ENCODE data around the gene TRPC4.

GRCh38 chr13:37709318-37709717 is 160.3 kb downstream of the TRPC4 start:
- TF ChIP-seq PATZ1 (CRISPR knock-in tag; IDR thresholded peaks at IDR 0.05; ENCODE audit: borderline replicate concordance) (no peak), TSHZ2 (CRISPR knock-in tag; IDR thresholded peaks at IDR 0.05) (no peak), TCF4 (CRISPR knock-in tag; IDR thresholded peaks at IDR 0.05; ENCODE audit: borderline replicate concordance) (no peak)

All from SK-N-SH treated with all-trans-retinoic acid at 6 μM for 48 hours (cell line).